ENCODE data around the gene ADAM22.

- TF ChIP-seq CTCF (IDR thresholded peaks at IDR 0.05) (no peak), POLR2A (IDR thresholded peaks at IDR 0.05) (no peak)
Measured at GRCh38 chr7:88109612-88110011, 175.6 kb downstream of the ADAM22 start.
